ENCODE data around the gene MRPL43.

MRPL43 gene

DNA sequence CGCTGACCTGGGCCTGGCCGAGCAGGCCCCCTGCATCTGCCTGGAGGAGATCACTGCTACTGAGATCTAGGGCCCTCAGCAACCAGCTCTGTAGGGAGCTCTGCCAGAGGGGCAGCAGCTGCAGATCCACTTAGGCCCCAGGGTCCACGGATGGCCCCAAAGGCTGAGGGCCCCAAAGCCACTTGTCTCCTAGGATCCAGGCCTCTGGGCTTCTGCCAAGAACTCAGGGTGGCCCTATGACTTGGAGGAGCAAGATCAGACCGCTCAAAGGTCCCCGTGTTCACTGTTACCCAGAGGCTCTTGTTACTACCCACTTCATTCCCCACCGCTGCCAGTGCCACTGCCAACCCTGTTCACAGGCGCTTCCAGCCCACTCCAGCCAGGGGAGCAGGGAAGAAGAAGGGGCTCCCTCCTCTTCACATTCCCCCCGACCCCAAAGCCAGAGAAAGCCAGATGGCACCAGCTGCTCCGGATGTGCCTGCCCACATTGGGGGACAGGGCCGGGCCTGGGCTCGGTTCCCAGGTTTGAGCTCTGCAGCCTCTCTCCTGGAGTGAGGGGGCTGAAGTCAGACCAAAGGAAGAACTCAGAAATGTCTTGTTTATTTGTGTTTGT, 19.9 kb upstream of the MRPL43 start:
- TF ChIP-seq POLR2AphosphoS5 (IDR thresholded peaks at IDR 0.05; ENCODE audit: low read depth, low read length) (no peak), TAF1 (IDR thresholded peaks at IDR 0.05; ENCODE audit: borderline replicate concordance, insufficient read depth, low read length) (no peak), FOXP2 (optimal IDR thresholded peaks at IDR 0.05; ENCODE audit: borderline replicate concordance, extremely low read depth, extremely low read length, insufficient read depth) (no peak), REST (IDR thresholded peaks at IDR 0.05; ENCODE audit: insufficient read depth in 1 of 2, low read depth in 2 of 2, low read length in 2 of 2) (no peak), SIN3A (IDR thresholded peaks at IDR 0.05; ENCODE audit: borderline replicate concordance, insufficient read depth, low read length) (no peak)

GRCh38 chr10:101006593-101007098, 19.3 kb upstream of the MRPL43 start:
- TF ChIP-seq FOXP2 (optimal IDR thresholded peaks at IDR 0.05; ENCODE audit: borderline replicate concordance, extremely low read depth, extremely low read length, insufficient read depth) = no peak
- 0 out of 2 replicates have a peak, but pooled peaks have one; percentile 21 for TF ChIP-seq POLR2AphosphoS5 (IDR thresholded peaks at IDR 0.05; ENCODE audit: low read depth, low read length)

DNA sequence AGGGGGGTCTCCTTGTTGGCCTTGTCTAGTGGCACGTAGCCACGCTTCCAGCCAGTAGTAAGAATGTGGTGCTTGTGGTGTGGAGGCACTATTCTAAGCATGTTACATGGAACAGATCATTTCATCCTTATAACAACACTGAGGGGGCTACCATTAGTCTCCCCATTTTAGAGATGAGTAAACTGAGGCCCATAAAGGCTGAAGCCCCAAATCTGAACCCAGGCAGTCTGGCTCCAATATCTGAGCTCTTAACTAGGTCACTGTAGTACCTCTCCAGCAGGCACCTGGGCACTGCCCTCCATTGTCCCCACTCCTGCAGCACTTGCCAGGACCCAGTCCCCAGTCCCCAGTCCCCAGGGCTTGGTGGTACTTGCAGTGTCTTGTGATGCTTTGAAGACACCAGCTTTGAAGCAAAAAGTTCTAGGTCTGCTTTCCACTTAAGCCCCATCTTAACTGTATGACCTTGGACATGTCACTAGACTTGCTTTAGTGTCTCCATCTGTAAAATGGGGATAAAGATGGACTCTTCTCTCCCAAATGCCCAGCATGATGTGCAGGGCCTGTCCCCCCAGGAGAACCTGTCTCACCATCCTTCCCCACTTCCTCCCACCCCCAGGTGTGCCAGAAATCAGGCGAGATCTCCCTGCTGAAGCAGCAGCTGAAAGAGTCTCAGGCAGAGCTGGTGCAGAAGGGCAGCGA, 18.7 kb upstream of the MRPL43 start:
- TF ChIP-seq TAF1 (IDR thresholded peaks at IDR 0.05; ENCODE audit: borderline replicate concordance, insufficient read depth, low read length) = no peak
- no peak for TF ChIP-seq SIN3A (IDR thresholded peaks at IDR 0.05; ENCODE audit: borderline replicate concordance, insufficient read depth, low read length)
- no peak for TF ChIP-seq FOXP2 (optimal IDR thresholded peaks at IDR 0.05; ENCODE audit: borderline replicate concordance, extremely low read depth, extremely low read length, insufficient read depth)
- no peak for TF ChIP-seq POLR2AphosphoS5 (IDR thresholded peaks at IDR 0.05; ENCODE audit: low read depth, low read length)
- no peak for TF ChIP-seq REST (IDR thresholded peaks at IDR 0.05; ENCODE audit: insufficient read depth in 1 of 2, low read depth in 2 of 2, low read length in 2 of 2)

DNA sequence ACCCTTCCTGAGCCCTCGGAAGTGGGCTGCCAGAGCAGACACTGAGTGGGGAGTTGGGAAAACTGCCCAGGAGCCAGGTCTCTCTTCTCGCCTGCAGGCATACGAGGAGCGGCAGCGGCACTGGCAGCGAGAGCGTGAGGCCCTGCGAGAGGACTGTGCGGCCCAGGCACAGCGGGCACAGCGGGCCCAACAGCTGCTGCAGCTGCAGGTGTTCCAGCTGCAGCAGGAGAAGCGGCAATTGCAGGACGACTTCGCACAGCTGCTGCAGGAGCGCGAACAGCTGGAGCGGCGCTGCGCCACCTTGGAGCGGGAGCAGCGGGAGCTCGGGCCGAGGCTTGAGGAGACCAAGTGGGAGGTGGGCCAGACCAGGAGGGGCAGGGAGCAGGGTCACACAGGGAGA, 18.1 kb upstream of the MRPL43 start:
- no peak for TF ChIP-seq FOXP2 (optimal IDR thresholded peaks at IDR 0.05; ENCODE audit: borderline replicate concordance, extremely low read depth, extremely low read length, insufficient read depth)
- no peak for TF ChIP-seq TAF1 (IDR thresholded peaks at IDR 0.05; ENCODE audit: borderline replicate concordance, insufficient read depth, low read length)
- no peak for TF ChIP-seq SIN3A (IDR thresholded peaks at IDR 0.05; ENCODE audit: borderline replicate concordance, insufficient read depth, low read length)
- no peak for TF ChIP-seq POLR2AphosphoS5 (IDR thresholded peaks at IDR 0.05; ENCODE audit: low read depth, low read length)
- TF ChIP-seq REST (IDR thresholded peaks at IDR 0.05; ENCODE audit: insufficient read depth in 1 of 2, low read depth in 2 of 2, low read length in 2 of 2) = no peak

DNA sequence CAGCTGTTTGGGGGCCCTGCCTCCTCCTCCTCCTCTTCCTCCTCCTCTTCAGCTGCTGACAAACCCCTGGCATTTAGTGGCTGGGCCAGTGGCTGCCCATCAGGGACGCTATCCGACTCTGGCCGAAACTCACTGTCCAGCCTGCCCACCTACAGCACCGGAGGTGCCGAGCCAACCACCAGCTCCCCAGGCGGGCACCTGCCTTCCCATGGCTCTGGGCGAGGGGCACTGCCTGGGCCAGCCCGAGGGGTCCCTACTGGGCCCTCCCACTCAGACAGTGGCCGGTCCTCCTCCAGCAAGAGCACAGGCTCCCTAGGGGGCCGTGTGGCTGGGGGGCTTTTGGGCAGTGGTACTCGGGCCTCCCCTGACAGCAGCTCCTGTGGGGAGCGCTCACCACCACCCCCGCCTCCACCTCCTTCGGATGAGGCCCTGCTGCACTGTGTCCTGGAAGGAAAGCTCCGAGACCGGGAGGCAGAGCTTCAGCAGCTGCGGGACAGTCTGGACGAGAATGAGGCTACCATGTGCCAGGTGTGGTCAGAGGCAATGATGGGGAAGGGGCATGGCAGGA, 16.4 kb upstream of the MRPL43 start:
- no peak for TF ChIP-seq FOXP2 (optimal IDR thresholded peaks at IDR 0.05; ENCODE audit: borderline replicate concordance, extremely low read depth, extremely low read length, insufficient read depth)

DNA sequence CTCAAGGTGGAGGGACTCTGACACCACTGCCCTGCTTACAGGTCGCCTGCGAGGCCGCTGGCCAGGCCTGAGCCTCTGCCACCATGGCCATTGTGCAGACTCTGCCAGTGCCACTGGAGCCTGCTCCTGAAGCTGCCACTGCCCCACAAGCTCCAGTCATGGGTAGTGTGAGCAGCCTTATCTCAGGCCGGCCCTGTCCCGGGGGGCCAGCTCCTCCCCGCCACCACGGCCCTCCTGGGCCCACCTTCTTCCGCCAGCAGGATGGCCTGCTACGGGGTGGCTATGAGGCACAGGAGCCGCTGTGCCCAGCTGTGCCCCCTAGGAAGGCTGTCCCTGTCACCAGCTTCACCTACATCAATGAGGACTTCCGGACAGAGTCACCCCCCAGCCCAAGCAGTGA, 15.2 kb upstream of the MRPL43 start:
- TF ChIP-seq REST (IDR thresholded peaks at IDR 0.05; ENCODE audit: insufficient read depth in 1 of 2, low read depth in 2 of 2, low read length in 2 of 2) (no peak), FOXP2 (optimal IDR thresholded peaks at IDR 0.05; ENCODE audit: borderline replicate concordance, extremely low read depth, extremely low read length, insufficient read depth) (no peak), POLR2AphosphoS5 (IDR thresholded peaks at IDR 0.05; ENCODE audit: low read depth, low read length) (no peak), SIN3A (IDR thresholded peaks at IDR 0.05; ENCODE audit: borderline replicate concordance, insufficient read depth, low read length) (no peak), TAF1 (IDR thresholded peaks at IDR 0.05; ENCODE audit: borderline replicate concordance, insufficient read depth, low read length) (no peak)
